ENCODE measurements around the gene E4F1.

The E4F1 gene

GRCh38 chr16:2207872-2208271 is 15.5 kb upstream of the E4F1 start:
- no peak for DNase-seq

GRCh38 chr16:2208308-2208707 is 15.1 kb upstream of the E4F1 start:
- DNase-seq, result no peak

GRCh38 chr16:2208772-2209171 is 14.6 kb upstream of the E4F1 start:
- no peak for DNase-seq

GRCh38 chr16:2209258-2210008 is 14.0 kb upstream of the E4F1 start:
- no peak for DNase-seq

- DNase-seq, result no peak
Observed at GRCh38 chr16:2210009-2210332, 13.4 kb upstream of the E4F1 start.

GRCh38 chr16:2210386-2211365 is 12.7 kb upstream of the E4F1 start, which contains the start of gene BRICD5:
BRICD5 (minus strand) TSS chr16:2210863; CDS start chr16:2210833, 30 bp downstream.
- no peak for DNase-seq

- DNase-seq, result no peak
Observed at GRCh38 chr16:2211923-2212347, 11.5 kb upstream of the E4F1 start.

GRCh38 chr16:2212362-2213324 is 10.7 kb upstream of the E4F1 start:
- DNase-seq, result no peak

GRCh38 chr16:2213817-2214718 is 9.3 kb upstream of the E4F1 start:
- no peak for DNase-seq

GRCh38 chr16:2214719-2214968 is 8.7 kb upstream of the E4F1 start, which contains the start of gene PGP:
PGP (minus strand) TSS chr16:2214840; CDS start chr16:2214777, 63 bp downstream.
- no peak for DNase-seq

- no peak for DNase-seq
Observed at GRCh38 chr16:2216330-2216729, 7.1 kb upstream of the E4F1 start.

- peak in 1 of 4 experiments; percentile 28 for DNase-seq
Observed at GRCh38 chr16:2223942-2224486, 623 bp downstream of the E4F1 start.

GRCh38 chr16:2226245-2226793 is 2.9 kb downstream of the E4F1 start:
- no peak for DNase-seq

GRCh38 chr16:2226918-2227317 is 3.5 kb downstream of the E4F1 start:
- no peak for DNase-seq

GRCh38 chr16:2228161-2228824 is 4.9 kb downstream of the E4F1 start:
- no peak for DNase-seq

GRCh38 chr16:2229091-2229490 is 5.7 kb downstream of the E4F1 start:
- no peak for DNase-seq

GRCh38 chr16:2229632-2230250 is 6.3 kb downstream of the E4F1 start:
- no peak for DNase-seq

GRCh38 chr16:2230376-2230775 is 7.0 kb downstream of the E4F1 start:
- DNase-seq, result no peak

GRCh38 chr16:2231016-2231931 is 7.9 kb downstream of the E4F1 start:
- no peak for DNase-seq
